ENCODE results near the gene HSD17B11. TPM values are rescaled to one million over a fixed set of nuclear protein-coding genes. Genes with fewer than 3 reads are reported as not detected.

Gene HSD17B11
- total RNA-seq, 1 experiment from 2014 or later = 47.4 TPM

DNA sequence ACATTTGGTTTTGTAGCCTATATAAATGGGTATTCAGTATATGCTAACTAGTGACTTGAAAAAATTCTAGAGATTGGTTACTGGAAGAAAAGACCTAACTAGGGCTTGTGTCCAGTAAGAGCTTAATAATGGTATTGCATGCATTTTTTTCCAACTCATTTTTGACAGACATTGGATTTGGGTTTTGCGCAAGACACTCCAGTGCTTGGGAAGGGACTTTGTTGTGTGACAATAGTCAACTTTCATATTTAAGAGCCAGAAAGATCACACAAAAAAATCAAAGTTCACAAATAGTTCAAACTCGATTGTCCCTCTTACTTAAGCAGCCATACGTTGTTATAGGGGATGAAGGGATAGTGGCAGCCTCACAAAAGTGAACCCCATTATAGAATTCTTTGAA lies 1.2 kb upstream of the HSD17B11 start:
- DNase-seq (ENCODE audit: low read depth, low spot score) (no peak), ATAC-seq (no peak)
- POLR2A ChIA-PET = no interaction called here

More for the DNA sequence above, 1.2 kb upstream of the HSD17B11 start:
- Histone ChIP-seq H3K27me3 (ENCODE audit: insufficient read depth, low read length) (no peaks in the 10 kb centered on the region), H2AFZ (ENCODE audit: low read depth, low read length, poor library complexity, severe bottlenecking) (no peak overlapping the region), H3K4me1 (ENCODE audit: control insufficient read depth in 1 of 2, insufficient read depth in 2 of 2, low read length in 2 of 2) (peaks cover 0 to 11% of the 10 kb centered on the region in 2 experiments; a peak in 1 of 4 replicates), H3K4me3 (replicated peaks in 1 of 2; ENCODE audit: low read depth in 1 of 2, low read length in 2 of 2) (no peak overlapping the region), H3K36me3 (ENCODE audit: control insufficient read depth in 1 of 2, insufficient read depth in 2 of 2, low read length in 2 of 2) (no peaks in the 10 kb centered on the region), H3K9ac (ENCODE audit: low read length) (no peak overlapping the region), H3K9me3 (ENCODE audit: control insufficient read depth in 1 of 2, insufficient read depth in 1 of 2, low read depth in 1 of 2, low read length in 2 of 2) (no peaks in the 10 kb centered on the region), H4K20me1 (ENCODE audit: insufficient read depth) (no peaks in the 10 kb centered on the region), H3K9me2 (ENCODE audit: insufficient read depth) (no peaks in the 10 kb centered on the region), H3K4me2 (ENCODE audit: low read length) (peak overlapping the region; percentile 68; the same call in 1 of the 2 replicates), H3K27ac (ENCODE audit: low read depth, low read length) (no peak overlapping the region), H3K79me2 (ENCODE audit: insufficient read depth, low read length) (peaks cover 38% of the 10 kb centered on the region)
- BruUV-seq (replicated peaks) = no TSS peak
- RAD21 ChIA-PET (ENCODE audit: low non-redundant PET in 1 of 2, low total read pairs in 2 of 2, uncharacterized antibody in 2 of 2, unreplicated experiment in 2 of 2) = interaction anchor here in 1 of 2 experiments (0.6 kb wide), 1 partner anchor 471 kb away, joined by 3 read pairs; no protein-coding TSS in a partner anchor
- intact Hi-C loops (cut with micrococcal nuclease) = no loop called here
- TF ChIP-seq SRF (IDR thresholded peaks at IDR 0.05; ENCODE audit: low read depth) = no peak
- no peak for TF ChIP-seq CBX3 (IDR thresholded peaks at IDR 0.05; ENCODE audit: low read depth)
- no peak for TF ChIP-seq ELF1 (IDR thresholded peaks at IDR 0.05; ENCODE audit: borderline replicate concordance, low read depth)
- TF ChIP-seq RAD21 (IDR thresholded peaks at IDR 0.05; ENCODE audit: low read depth) = no peak
- TF ChIP-seq POLR2AphosphoS5 (IDR thresholded peaks at IDR 0.05; ENCODE audit: low read depth, low read length) = no peak
- TF ChIP-seq ZFX (IDR thresholded peaks at IDR 0.05) = no peak
- no peak for TF ChIP-seq EGR1 (IDR thresholded peaks at IDR 0.05; ENCODE audit: low read depth)
- TF ChIP-seq EZH2phosphoT487 (IDR thresholded peaks at IDR 0.05; ENCODE audit: borderline replicate concordance) = no peak
- TF ChIP-seq CEBPB (IDR thresholded peaks at IDR 0.05; ENCODE audit: low read depth) = no peak
- TF ChIP-seq, protein P1, sequence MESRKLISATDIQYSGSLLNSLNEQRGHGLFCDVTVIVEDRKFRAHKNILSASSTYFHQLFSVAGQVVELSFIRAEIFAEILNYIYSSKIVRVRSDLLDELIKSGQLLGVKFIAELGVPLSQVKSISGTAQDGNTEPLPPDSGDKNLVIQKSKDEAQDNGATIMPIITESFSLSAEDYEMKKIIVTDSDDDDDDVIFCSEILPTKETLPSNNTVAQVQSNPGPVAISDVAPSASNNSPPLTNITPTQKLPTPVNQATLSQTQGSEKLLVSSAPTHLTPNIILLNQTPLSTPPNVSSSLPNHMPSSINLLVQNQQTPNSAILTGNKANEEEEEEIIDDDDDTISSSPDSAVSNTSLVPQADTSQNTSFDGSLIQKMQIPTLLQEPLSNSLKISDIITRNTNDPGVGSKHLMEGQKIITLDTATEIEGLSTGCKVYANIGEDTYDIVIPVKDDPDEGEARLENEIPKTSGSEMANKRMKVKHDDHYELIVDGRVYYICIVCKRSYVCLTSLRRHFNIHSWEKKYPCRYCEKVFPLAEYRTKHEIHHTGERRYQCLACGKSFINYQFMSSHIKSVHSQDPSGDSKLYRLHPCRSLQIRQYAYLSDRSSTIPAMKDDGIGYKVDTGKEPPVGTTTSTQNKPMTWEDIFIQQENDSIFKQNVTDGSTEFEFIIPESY (IDR thresholded peaks at IDR 0.05; ENCODE audit: extremely low read depth, insufficient replicate concordance, low read length) = no peak
- TF ChIP-seq, protein P2, sequence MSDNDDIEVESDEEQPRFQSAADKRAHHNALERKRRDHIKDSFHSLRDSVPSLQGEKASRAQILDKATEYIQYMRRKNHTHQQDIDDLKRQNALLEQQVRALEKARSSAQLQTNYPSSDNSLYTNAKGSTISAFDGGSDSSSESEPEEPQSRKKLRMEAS (IDR thresholded peaks at IDR 0.05) = no peak
- no peak for TF ChIP-seq TCF7L2 (IDR thresholded peaks at IDR 0.05; ENCODE audit: borderline replicate concordance, extremely low read depth, insufficient read depth, insufficient read length)
- TF ChIP-seq, protein P3, sequence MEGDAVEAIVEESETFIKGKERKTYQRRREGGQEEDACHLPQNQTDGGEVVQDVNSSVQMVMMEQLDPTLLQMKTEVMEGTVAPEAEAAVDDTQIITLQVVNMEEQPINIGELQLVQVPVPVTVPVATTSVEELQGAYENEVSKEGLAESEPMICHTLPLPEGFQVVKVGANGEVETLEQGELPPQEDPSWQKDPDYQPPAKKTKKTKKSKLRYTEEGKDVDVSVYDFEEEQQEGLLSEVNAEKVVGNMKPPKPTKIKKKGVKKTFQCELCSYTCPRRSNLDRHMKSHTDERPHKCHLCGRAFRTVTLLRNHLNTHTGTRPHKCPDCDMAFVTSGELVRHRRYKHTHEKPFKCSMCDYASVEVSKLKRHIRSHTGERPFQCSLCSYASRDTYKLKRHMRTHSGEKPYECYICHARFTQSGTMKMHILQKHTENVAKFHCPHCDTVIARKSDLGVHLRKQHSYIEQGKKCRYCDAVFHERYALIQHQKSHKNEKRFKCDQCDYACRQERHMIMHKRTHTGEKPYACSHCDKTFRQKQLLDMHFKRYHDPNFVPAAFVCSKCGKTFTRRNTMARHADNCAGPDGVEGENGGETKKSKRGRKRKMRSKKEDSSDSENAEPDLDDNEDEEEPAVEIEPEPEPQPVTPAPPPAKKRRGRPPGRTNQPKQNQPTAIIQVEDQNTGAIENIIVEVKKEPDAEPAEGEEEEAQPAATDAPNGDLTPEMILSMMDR (IDR thresholded peaks at IDR 0.05 in 2 of 3, conservative IDR thresholded peaks at IDR 0.05 in 1 of 3; ENCODE audit: borderline replicate concordance in 1 of 3, insufficient read depth in 1 of 3, low read depth in 2 of 3, low read length in 2 of 3) = no peak
- TF ChIP-seq JUND (IDR thresholded peaks at IDR 0.05) = no peak
- TF ChIP-seq, protein P4, sequence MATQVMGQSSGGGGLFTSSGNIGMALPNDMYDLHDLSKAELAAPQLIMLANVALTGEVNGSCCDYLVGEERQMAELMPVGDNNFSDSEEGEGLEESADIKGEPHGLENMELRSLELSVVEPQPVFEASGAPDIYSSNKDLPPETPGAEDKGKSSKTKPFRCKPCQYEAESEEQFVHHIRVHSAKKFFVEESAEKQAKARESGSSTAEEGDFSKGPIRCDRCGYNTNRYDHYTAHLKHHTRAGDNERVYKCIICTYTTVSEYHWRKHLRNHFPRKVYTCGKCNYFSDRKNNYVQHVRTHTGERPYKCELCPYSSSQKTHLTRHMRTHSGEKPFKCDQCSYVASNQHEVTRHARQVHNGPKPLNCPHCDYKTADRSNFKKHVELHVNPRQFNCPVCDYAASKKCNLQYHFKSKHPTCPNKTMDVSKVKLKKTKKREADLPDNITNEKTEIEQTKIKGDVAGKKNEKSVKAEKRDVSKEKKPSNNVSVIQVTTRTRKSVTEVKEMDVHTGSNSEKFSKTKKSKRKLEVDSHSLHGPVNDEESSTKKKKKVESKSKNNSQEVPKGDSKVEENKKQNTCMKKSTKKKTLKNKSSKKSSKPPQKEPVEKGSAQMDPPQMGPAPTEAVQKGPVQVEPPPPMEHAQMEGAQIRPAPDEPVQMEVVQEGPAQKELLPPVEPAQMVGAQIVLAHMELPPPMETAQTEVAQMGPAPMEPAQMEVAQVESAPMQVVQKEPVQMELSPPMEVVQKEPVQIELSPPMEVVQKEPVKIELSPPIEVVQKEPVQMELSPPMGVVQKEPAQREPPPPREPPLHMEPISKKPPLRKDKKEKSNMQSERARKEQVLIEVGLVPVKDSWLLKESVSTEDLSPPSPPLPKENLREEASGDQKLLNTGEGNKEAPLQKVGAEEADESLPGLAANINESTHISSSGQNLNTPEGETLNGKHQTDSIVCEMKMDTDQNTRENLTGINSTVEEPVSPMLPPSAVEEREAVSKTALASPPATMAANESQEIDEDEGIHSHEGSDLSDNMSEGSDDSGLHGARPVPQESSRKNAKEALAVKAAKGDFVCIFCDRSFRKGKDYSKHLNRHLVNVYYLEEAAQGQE (IDR thresholded peaks at IDR 0.05; ENCODE audit: low read depth) = no peak
- TF ChIP-seq, protein P5, sequence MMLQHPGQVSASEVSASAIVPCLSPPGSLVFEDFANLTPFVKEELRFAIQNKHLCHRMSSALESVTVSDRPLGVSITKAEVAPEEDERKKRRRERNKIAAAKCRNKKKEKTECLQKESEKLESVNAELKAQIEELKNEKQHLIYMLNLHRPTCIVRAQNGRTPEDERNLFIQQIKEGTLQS (IDR thresholded peaks at IDR 0.05) = no peak
- no peak for TF ChIP-seq SP1 (IDR thresholded peaks at IDR 0.05; ENCODE audit: low read depth)
- TF ChIP-seq YY1 (IDR thresholded peaks at IDR 0.05; ENCODE audit: extremely low read depth, insufficient replicate concordance, low read depth, low read length) = no peak
- no peak for TF ChIP-seq SIN3A (IDR thresholded peaks at IDR 0.05; ENCODE audit: low read depth)
- TF ChIP-seq EZH2 (IDR thresholded peaks at IDR 0.05) = no peak
- CTCF ChIA-PET = no interaction called here
